GM12873 (cell line): ENCODE results near the gene SOX6.

Experiments
- CTCF ChIP-seq: IDR thresholded peaks from 2 replicates; pipeline ENCODE4 v1.5.1; 2012; ENCODE audit warnings: low read depth, mild to moderate bottlenecking, moderate library complexity, low read length, control low read depth; ENCODE audit not compliant: insufficient read depth; ENCODE audit errors: missing control alignments

SOX6 gene

DNA sequence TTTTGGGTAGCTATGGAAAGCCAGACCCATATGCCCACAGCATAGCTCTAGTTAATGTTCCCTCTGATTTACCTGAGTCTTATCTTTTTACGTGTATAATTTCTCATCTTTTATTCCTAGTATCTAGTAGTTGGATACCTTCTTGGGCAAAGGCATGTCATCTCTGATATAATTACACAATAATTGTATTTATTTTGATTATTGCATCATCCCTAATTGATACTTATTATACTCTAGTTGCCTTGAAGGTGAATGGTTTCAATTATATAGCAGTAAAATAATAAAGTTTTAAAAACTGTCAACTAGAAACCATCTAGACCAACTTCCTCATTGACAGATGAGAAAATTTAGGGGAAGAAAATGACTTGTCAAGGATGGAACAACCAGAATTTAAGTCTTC lies 347.3 kb downstream of the SOX6 start:
- no peak for TF ChIP-seq CTCF

GRCh38 chr11:16007514-16007913 lies 348.8 kb downstream of the SOX6 start:
- TF ChIP-seq CTCF, result no peak

DNA sequence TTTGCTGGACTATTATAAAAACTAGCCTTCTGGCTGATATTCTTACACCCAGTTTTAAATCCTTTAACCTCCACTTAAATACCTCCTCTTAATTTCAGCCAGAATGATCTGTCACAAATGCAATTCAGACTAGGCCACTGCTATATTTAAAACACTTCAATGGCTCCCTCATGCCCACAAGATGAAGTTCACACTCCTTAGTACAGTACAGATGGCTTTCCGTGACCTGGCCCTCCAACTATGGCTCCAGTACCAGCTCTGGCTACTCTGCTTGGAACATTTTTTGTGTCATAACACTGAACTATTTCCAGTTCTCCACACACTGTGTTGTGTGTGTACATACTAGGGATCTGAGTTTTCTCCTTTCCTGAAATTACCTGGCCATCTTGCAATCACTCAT lies 353.4 kb downstream of the SOX6 start:
- TF ChIP-seq CTCF, result no peak

GRCh38 chr11:16001899-16002426 lies 354.4 kb downstream of the SOX6 start:
- TF ChIP-seq CTCF, result no peak

- TF ChIP-seq CTCF, result no peak
These were observed 355.2 kb downstream of the SOX6 start for GRCh38 chr11:16001044-16001568.

DNA sequence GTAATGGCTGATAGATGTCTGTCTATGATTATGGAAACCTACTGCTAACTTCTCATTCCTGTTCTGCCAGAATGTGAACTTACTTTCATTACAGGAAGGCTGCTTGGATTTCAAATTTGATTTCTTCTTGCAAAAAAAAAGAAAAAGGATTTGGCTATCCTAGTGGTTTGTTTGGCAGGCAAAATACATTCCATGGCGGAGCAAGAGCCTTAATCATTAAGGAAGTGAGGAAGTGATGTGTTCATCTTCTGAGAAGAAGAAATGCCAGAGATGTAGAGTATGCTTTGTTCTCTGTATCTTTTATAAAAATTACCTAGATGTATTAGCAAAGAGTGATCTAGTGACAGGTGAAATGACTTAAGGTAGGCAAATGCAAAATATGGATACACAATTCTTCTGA lies 356.3 kb downstream of the SOX6 start:
- TF ChIP-seq CTCF, result no peak

DNA sequence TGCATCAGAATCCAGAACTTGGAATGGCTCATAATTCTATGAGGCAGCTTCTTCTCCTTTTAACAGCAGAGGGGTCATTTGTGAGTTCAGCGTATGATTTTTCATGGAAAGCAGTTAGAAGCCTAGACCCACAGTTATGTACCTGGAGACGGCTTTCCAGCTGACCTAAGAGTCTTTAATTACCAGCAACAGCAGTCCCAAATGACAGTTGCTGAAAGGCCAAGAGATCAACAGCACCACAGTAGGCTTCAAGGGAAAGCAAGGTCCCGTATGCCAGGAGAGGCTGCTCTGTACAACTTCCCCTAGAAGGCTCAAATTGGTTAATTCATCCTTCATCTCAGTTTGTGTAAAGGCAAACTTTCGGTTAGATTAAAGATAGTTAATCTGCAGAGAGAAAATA lies 363.0 kb downstream of the SOX6 start:
- TF ChIP-seq CTCF, result no peak
